Memory B cell (primary cell): ENCODE measurements around the gene EFNA2.
"Not testable (repeated sequence)": the region's sequence is repeated elsewhere in the genome, so short reads cannot be mapped to it uniquely, and the experiment has no call there.

Source experiments
- ATAC-seq: fragments of 150-1000 bp; cut with Tn5 transposase; 2 replicates; pipeline ENCODE4 v1.10.0; 2021; ENCODE audit warnings: low read depth, mild to moderate bottlenecking, moderate library complexity
- DNase-seq, 2 donors: peaks; one replicate each; pipeline ENCODE4 v3.0.0; 2022; ENCODE audit warnings: low spot score in 2 of 2
- H3K27ac Mint-ChIP-seq: one replicate; pipeline ENCODE4 v1.8.0; 2022; ENCODE audit warnings: mild to moderate bottlenecking, moderate library complexity, mixed read lengths
- H3K27me3 Mint-ChIP-seq: one replicate; pipeline ENCODE4 v1.8.0; 2022; ENCODE audit warnings: mixed read lengths
- H3K36me3 Mint-ChIP-seq: one replicate; pipeline ENCODE4 v1.8.0; 2022; ENCODE audit warnings: mild to moderate bottlenecking, mixed read lengths
- H3K4me1 Mint-ChIP-seq: one replicate; pipeline ENCODE4 v1.8.0; 2022; ENCODE audit warnings: mixed read lengths
- H3K4me3 Mint-ChIP-seq: one replicate; pipeline ENCODE4 v1.8.0; 2022; ENCODE audit warnings: mild to moderate bottlenecking, moderate library complexity, mixed read lengths
- H3K9me3 Mint-ChIP-seq: one replicate; pipeline ENCODE4 v1.8.0; 2022; ENCODE audit warnings: mixed read lengths

The EFNA2 gene

GRCh38 chr19:1309977-1310852 lies 24.5 kb downstream of the EFNA2 start:
- Mint-ChIP-seq H3K4me3 (no peak overlapping the region), H3K9me3 (no peaks in the 10 kb centered on the region), H3K4me1 (no peaks in the 10 kb centered on the region), H3K36me3 (no peaks in the 10 kb centered on the region), H3K27me3 (peaks cover 3% of the 10 kb centered on the region), H3K27ac (no peak overlapping the region)
- ATAC-seq = no peak
- no peak for DNase-seq

DNA sequence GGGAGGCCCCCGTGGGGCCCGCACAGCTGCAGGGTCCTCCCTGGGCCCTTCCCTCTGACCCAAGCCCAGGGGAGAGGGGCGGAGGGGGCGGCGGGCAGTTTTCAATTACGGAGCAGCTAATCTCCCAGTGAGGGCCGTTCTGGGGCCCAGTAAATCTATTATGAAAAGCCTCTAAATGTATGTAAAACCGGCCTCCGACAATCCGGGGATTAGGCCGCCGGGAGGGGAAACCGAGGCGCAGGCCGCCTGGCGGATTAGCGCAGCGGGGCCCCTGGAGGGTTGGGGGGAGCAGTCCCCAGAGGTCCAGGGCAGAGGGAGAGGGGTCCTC lies 25.1 kb downstream of the EFNA2 start:
- Mint-ChIP-seq H3K27me3 (peaks cover 6% of the 10 kb centered on the region), H3K4me1 (no peaks in the 10 kb centered on the region), H3K4me3 (no peak overlapping the region), H3K9me3 (no peaks in the 10 kb centered on the region), H3K27ac (no peak overlapping the region), H3K36me3 (no peaks in the 10 kb centered on the region)
- DNase-seq = no peak
- ATAC-seq = no peak

- H3K4me1 Mint-ChIP-seq = no peaks in the 10 kb centered on the region
- no peaks in the 10 kb centered on the region for H3K9me3 Mint-ChIP-seq
- no peak for ATAC-seq
- no peak for DNase-seq
- H3K27ac Mint-ChIP-seq = no peak overlapping the region
- H3K36me3 Mint-ChIP-seq = no peaks in the 10 kb centered on the region
- peaks cover 6% of the 10 kb centered on the region for H3K27me3 Mint-ChIP-seq
- H3K4me3 Mint-ChIP-seq = no peak overlapping the region
Observed at GRCh38 chr19:1311543-1312091, 25.9 kb downstream of the EFNA2 start.

DNA sequence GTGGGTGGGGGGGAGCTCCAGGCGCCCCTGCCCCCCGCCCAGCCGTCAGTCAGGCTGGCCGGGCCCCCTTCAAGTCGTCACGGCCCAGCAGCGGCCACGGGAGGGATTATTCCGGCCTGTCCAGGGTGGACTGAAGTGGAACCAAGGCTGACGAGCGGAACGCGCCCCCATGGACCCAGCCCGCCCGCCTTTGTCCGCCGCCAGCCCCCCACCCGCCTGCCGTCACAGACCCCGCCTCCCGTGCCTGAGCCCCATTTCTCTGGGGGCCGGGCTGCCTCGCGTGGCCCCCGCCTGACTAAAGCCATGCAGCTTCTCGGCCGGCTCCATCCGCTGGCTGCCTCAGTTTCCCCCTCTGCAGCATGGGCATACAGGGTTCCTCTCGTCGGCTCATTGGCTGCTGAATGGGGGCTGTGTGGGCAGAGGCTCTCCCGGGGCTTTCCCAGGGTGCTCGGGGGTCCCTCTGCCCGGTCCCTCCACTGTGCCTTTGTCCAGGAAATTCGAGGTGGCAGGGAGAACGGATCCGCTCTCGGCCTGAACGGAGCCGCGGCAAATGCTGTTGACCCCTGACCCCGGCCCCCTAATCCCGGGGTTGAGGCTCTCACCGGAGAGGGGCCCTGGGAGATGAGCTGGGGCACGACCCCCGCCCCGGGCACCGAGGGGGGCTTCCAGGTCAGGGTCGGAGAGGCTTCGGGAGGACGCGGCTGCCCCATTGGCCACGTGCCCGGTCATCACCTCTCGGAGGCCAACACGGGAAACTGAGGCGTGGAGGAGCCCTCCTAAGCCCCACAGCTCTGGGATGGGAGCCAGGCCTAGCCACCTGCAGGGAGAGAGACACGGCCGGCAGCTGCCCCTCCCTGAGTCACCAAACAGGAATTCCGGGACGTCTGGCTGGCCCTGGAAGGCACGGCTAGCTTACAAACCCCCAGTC lies 27.4 kb downstream of the EFNA2 start:
- no peak overlapping the region for H3K4me3 Mint-ChIP-seq
- H3K27ac Mint-ChIP-seq = no peak overlapping the region
- no peak for DNase-seq
- peaks cover 11% of the 10 kb centered on the region for H3K27me3 Mint-ChIP-seq
- H3K4me1 Mint-ChIP-seq = no peaks in the 10 kb centered on the region
- H3K36me3 Mint-ChIP-seq = no peaks in the 10 kb centered on the region
- no peaks in the 10 kb centered on the region for H3K9me3 Mint-ChIP-seq
- ATAC-seq = no peak

GRCh38 chr19:1313695-1314613 lies 28.3 kb downstream of the EFNA2 start:
- no peaks in the 10 kb centered on the region for H3K4me1 Mint-ChIP-seq
- no peaks in the 10 kb centered on the region for H3K9me3 Mint-ChIP-seq
- ATAC-seq (no peak), DNase-seq (no peak)
- no peak overlapping the region for H3K4me3 Mint-ChIP-seq
- no peaks in the 10 kb centered on the region for H3K36me3 Mint-ChIP-seq
- peaks cover 11% of the 10 kb centered on the region for H3K27me3 Mint-ChIP-seq
- H3K27ac Mint-ChIP-seq = no peak overlapping the region

GRCh38 chr19:1315470-1316166 lies 29.9 kb downstream of the EFNA2 start:
- Mint-ChIP-seq H3K27ac (no peak overlapping the region), H3K9me3 (no peaks in the 10 kb centered on the region), H3K4me1 (no peaks in the 10 kb centered on the region), H3K4me3 (no peak overlapping the region), H3K27me3 (peaks cover 13% of the 10 kb centered on the region), H3K36me3 (no peaks in the 10 kb centered on the region)
- DNase-seq (peak in 1 of 2 donors; percentile 37), ATAC-seq (peak; percentile 76)

GRCh38 chr19:1316466-1316865 lies 30.8 kb downstream of the EFNA2 start:
- Mint-ChIP-seq H3K4me3 (no peak overlapping the region), H3K27me3 (peaks cover 16% of the 10 kb centered on the region), H3K4me1 (no peaks in the 10 kb centered on the region), H3K9me3 (no peaks in the 10 kb centered on the region), H3K27ac (no peak overlapping the region), H3K36me3 (no peaks in the 10 kb centered on the region)
- DNase-seq = no peak
- ATAC-seq = no peak

DNA sequence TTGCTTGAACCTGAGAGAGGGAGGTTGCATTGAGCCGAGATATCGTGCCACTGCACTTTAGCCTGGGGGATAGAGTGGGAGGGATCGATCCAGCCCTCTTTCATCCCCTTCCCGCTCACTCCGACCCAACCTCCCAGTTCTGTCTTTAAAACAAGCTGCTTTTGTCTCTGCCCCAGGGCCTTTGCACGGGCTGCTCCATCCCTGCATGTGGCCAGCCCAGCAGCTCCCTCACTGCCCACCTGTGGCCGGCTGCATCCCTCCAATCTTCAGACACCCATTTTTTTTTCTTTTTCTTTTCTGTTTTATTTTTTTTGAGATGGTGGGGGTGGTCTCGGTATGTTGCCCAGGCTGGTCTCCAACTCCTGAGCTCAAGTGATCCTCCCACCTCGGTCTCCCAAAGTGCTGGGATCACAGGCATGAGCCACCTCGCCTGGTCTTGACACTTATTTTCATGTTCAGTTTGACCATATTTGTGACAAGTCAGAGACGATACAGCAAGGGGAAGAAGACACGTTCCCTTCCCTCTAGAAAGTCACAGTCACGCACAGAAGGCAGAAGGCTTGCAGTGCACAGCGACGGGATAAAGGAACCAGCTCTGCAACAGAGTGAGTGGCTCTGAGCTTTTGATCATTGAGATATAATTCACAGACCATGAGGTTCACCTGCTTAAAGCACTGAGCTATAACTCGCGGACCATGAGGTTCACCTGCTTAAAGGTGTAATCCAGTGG lies 31.8 kb downstream of the EFNA2 start:
- Mint-ChIP-seq H3K9me3 (no peaks in the 10 kb centered on the region), H3K4me3 (no peak overlapping the region), H3K4me1 (peaks cover under 1% of the 10 kb centered on the region), H3K27me3 (peaks cover 20% of the 10 kb centered on the region), H3K27ac (no peak overlapping the region), H3K36me3 (peaks cover under 1% of the 10 kb centered on the region)
- no peak for ATAC-seq
- no peak for DNase-seq

DNA sequence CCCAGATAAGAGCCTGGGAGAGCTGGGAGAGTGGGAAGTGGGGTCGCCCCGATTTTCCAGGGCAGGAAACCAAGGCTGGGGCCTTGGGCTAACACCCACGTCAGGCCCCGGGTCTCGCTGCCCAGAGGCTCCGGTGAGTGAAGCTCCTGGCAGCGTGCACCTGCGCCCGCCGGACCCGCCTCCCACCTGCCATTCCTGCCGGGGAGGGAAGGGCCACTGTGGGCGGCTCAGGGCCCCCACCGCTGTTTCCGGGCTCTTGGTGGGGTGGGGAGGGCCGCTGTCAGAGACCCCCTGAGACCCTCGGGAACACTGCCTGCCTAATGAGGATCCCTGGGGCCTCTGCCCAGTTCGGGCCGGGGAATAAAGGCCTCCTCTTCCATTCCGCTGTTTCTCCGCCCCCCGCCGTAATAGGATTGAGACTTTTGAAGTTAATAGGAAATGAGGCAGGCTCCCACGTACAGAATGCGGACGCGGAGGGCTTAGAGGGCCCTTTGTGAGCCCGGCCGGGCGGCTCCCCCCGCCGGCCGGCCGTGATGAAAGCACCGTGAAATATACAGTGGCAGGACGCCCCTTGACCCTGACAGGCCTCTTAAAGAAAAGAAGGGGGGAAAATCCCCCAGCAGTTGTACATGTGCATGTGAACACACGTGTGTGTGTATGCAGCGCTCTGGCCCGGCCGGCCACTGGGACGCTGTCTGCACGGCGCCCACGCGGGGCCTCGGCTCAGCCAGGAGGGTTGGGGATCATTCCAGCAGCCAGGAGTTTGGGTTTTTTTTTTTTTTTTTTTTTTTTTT lies 33.2 kb downstream of the EFNA2 start:
- H3K9me3 Mint-ChIP-seq = no peaks in the 10 kb centered on the region
- peaks cover 5% of the 10 kb centered on the region for H3K4me1 Mint-ChIP-seq
- peaks cover 25% of the 10 kb centered on the region for H3K27me3 Mint-ChIP-seq
- no peak overlapping the region for H3K4me3 Mint-ChIP-seq
- ATAC-seq (no peak), DNase-seq (no peak)
- peaks cover 5% of the 10 kb centered on the region for H3K36me3 Mint-ChIP-seq
- no peak overlapping the region for H3K27ac Mint-ChIP-seq

DNA sequence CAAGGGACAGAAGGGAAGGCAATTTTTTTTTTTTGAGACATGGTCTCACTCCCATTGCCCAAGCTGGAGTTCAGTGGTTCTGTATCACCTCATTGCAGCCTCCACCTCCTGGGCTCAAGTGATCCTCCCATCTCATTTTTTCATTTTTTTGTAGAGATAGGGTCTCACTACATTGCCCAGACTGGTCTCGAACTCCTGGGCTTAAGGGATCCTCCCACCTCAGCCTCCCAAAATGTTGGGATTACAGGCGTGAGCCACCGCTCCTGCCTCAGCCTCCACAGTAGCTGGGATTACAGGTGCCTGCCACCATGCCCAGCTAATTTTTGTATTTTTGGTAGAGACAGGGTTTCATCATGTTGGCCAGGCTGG lies 34.6 kb downstream of the EFNA2 start:
- not testable (repeated sequence) for ATAC-seq, H3K27ac Mint-ChIP-seq, H3K4me3 Mint-ChIP-seq, H3K4me1 Mint-ChIP-seq, H3K9me3 Mint-ChIP-seq, H3K36me3 Mint-ChIP-seq, DNase-seq
- H3K27me3 Mint-ChIP-seq = peaks cover 29% of the 10 kb centered on the region

DNA sequence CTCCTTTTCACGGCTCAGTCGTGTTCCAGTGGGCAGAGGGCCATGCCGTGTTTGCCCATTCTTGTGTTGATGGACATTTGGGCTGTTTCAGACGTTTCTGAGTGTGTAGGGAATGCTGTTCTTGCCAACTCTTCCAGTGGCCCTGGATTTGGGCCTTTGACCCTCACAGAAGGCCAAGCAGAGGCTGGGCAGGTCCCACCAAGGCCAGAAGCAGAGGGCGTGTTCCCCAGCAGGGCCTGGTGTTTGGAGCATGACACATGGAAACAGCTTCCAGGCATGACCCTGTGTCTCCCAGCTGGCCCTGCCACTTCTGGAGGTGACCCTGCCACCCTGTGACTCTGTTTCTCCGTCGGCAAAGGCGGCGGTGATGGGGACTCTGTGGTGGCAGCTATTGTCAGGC lies 35.9 kb downstream of the EFNA2 start:
- Mint-ChIP-seq H3K4me3 (no peak overlapping the region), H3K27me3 (peaks cover 28% of the 10 kb centered on the region), H3K9me3 (no peaks in the 10 kb centered on the region), H3K4me1 (peaks cover 5% of the 10 kb centered on the region), H3K36me3 (peaks cover 5% of the 10 kb centered on the region), H3K27ac (no peak overlapping the region)
- DNase-seq (no peak), ATAC-seq (no peak)
